ENCODE data around the gene TMCC2.
"Not testable (repeated sequence)": the region's sequence is repeated elsewhere in the genome, so short reads cannot be mapped to it uniquely, and the experiment has no call there.

TMCC2 gene, protein sequence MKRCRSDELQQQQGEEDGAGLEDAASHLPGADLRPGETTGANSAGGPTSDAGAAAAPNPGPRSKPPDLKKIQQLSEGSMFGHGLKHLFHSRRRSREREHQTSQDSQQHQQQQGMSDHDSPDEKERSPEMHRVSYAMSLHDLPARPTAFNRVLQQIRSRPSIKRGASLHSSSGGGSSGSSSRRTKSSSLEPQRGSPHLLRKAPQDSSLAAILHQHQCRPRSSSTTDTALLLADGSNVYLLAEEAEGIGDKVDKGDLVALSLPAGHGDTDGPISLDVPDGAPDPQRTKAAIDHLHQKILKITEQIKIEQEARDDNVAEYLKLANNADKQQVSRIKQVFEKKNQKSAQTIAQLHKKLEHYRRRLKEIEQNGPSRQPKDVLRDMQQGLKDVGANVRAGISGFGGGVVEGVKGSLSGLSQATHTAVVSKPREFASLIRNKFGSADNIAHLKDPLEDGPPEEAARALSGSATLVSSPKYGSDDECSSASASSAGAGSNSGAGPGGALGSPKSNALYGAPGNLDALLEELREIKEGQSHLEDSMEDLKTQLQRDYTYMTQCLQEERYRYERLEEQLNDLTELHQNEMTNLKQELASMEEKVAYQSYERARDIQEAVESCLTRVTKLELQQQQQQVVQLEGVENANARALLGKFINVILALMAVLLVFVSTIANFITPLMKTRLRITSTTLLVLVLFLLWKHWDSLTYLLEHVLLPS

GRCh38 chr1:205227584-205228013 is at the start of gene TMCC2:
TMCC2 (plus strand) TSS chr1:205227946; CDS start chr1:205228565, 619 bp downstream.
- DNase-seq = peak; percentile 93

GRCh38 chr1:205179842-205180241 is 47.9 kb upstream of the TMCC2 start:
- no peak for DNase-seq

GRCh38 chr1:205180331-205180730 is 47.4 kb upstream of the TMCC2 start:
- not testable (repeated sequence) for DNase-seq

- no peak for DNase-seq
Measured at GRCh38 chr1:205182930-205183329, 44.8 kb upstream of the TMCC2 start.

DNA sequence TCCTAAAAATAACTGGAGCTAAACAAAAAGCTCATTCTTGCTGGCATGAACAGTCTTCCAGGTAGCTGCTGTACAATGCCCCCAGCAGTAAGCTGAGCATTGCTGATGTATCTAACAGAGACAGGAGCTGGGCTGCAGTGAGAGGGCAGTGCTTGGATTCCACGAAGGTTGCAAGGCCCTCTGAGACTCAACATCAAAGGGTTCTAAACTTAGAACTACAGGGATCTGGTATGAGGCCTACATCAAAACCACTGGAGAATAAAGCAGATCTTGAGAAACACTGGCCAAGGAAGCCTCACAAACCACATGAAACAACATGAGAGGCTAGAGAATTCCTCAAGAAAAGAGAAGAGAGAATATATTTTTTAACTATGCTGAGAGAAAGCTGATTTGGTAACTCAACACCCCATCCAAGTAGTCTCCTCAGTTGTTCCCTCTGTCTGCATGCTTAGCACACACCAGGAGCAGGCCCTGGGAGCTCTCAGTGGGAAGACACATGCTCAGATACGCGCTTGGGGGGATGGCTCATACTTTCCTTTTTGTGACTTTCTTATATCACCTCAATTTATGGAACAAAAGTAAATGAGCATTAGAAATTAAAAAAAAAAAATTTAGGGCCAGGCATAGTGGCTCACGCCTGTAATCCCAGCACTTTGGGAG is 43.9 kb upstream of the TMCC2 start:
- peak; percentile 38 for DNase-seq

DNA sequence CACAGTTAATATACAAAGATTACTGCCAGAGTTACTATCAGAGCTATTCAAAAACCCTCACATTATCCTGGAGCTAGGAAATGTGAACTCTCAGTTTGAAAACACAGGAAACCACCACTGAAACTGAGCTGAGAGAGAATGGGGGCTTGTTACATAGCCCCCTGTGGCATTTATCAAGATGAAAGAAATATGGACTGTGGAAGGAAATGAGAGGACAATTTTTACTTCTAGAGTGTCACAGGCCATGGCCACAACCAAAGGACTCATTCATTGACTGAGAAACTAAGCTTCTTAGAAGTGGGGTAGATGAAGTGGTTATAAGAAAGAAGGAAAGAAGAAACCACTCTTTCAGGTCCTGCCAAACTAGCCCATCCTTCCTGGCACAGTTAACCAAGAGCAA is 41.6 kb upstream of the TMCC2 start:
- no peak for DNase-seq

DNA sequence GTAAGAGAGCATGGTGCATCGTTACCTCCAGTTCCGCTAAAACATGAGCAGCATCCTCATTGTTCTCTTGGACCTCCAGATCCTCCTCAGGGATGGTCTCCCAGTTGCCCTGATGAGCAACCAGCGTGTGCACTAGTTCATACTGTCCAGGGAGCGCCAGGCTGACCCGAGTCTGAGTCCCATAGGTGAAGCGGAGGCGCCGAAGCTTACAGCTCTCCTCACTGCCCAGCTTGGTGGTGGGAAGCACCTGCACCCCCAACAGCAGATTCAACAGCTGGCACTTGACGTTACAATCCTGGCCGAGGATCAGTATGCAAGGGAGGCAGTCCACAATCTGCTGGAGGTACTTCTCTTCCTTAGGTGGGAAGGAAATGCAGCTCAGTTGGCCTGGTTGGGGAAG is 40.3 kb upstream of the TMCC2 start:
- DNase-seq = no peak

- DNase-seq = no peak
Measured at GRCh38 chr1:205188098-205188497, 39.6 kb upstream of the TMCC2 start.

DNA sequence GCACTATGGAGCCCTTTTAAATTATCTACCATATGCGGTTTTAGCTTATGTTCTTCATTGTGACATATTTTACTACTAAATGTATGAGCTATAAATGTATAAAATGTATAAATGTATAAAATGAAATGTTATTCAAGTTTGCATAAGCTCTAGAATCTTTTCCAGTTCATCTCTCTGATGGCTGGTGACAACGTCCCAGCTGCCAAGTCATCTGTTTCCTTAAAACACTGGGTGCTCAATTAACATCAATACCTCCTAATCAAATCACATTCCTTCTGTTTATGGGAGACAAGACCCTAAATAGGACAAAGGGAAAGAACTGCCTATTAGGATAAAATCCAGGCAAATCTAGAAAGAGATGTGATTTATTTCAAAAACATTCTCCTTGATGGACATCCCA is 39.1 kb upstream of the TMCC2 start:
- DNase-seq = no peak

- DNase-seq = no peak
Measured at GRCh38 chr1:205189131-205189530, 38.6 kb upstream of the TMCC2 start.

DNA sequence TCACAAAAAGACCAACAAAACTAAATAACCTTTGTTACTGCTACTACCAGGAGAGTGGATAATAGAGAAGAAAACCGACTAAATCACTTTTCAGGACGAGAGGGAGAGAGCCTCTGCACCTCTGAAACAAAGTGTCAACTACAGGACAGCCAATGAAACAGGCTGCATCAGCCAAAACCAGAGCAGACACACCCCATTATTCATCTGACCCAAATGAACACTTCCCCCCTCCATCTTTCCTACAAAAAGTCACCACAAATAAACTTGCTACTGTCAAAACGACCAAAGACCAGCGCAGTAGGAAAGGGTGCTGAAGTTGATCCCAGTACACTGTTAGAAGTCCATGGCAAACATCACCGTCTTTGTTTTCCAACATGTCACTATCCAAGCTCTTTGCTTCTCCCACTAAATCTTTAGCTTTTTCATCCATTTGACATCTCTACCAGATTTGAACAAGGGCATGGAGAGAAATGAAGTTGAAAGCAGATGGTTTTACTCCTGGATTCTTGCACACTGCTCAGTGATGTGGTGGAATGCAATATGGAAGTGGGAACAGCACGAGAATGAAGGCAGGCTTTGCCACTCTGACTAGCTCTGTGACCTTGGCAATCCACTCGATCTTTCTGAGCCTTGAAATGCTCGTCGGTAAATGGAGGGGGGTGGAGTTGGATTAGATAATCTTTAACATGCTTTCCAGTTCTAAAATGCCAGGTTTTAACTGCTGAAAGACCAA is 36.7 kb upstream of the TMCC2 start:
- DNase-seq = no peak

GRCh38 chr1:205191622-205192021 is 36.1 kb upstream of the TMCC2 start:
- no peak for DNase-seq

- DNase-seq = no peak
Measured at GRCh38 chr1:205192287-205192686, 35.5 kb upstream of the TMCC2 start.

DNA sequence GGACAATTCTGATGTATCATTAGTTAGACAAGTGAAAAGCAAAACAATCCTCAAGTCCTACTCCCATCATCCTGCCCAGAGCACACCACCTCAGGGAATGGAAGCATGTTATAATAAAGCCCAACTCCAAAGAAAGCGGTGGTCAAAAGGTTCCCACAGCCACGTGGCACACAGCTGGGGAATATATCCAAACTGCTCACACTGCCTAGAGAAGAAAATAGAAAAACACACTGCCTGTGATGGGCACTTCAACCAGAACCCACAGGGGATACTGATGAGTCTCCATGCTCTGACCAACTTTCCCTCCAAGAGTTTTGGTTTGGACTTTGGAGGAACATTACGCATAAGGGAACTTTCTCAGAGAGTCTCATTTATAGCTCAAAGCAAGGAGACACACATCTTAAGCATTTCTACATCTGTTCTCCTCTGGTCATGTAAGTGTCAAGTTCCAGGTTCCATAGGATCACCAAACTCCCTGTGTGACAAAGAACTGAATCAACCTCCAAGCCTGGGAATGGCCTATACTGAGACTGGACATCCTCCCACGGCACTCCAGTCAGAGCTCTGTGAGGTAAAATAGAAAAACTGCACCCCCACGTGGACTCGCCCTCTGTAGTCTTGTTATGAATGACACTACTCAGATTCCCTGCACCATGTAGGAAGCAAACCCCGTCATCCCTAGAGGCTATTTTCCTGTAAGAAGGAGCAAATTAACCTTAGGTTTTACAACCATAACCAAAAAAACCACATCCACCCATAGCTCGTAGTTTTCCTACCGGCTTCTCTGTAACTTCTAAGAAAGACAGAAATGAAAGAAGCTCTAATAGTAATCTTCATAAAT is 28.4 kb upstream of the TMCC2 start:
- DNase-seq = peak; percentile 45

- no peak for DNase-seq
Measured at GRCh38 chr1:205199931-205200299, 27.8 kb upstream of the TMCC2 start.

DNA sequence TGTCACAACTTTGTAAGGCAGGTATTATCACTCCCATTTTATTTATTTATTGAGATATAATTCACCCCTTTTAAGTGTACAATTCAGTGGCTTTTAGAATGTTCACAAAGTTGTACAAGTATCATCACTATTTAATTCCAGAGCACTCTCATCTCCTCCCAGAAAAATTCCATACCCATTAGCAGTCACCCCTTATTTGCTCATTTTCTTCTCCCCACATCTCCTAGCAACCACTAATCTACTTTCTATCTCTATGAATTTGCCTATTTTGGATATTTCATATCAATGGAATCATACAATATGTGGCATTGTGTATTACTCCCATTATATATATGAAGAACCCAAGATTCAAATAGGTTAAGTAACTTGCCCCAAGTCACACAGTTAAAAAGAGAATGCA is 23.2 kb upstream of the TMCC2 start:
- no peak for DNase-seq

DNA sequence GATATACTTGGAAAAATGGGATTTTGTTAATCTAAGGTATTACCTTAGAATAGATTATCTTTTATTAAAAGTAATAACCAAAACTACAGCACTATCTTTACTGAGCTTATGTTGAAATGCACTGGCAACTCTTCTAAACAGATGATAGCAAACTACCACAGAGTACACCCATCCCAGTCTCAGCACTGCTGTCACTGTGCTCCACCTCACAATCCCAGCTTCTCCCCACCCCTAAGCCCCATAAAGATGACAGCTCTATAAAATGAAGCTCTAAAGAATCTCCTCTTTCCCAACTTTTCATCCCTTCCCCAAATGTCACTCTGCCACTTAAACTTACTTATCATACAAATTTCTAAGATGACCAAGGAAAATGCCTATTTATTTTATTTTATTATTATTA is 22.7 kb upstream of the TMCC2 start:
- no peak for DNase-seq

GRCh38 chr1:205208811-205209210 is 18.9 kb upstream of the TMCC2 start:
- DNase-seq = no peak

- no peak for DNase-seq
Measured at GRCh38 chr1:205210756-205211168, 17.0 kb upstream of the TMCC2 start.

GRCh38 chr1:205211169-205211838 is 16.4 kb upstream of the TMCC2 start, which contains the start of gene DSTYK:
DSTYK (minus strand) TSS chr1:205211702; CDS start chr1:205211535, 167 bp downstream.
- peak; percentile 96 for DNase-seq

- no peak for DNase-seq
Measured at GRCh38 chr1:205211839-205212536, 15.8 kb upstream of the TMCC2 start.

Data from left hindlimb (tissue), 1 donor.